Chondrocyte (in vitro differentiated cells): ENCODE data around the gene DBF4. TPM values are rescaled to one million over a fixed set of nuclear protein-coding genes. Genes with fewer than 3 reads are reported as not detected.
"Not testable (repeated sequence)": the region's sequence is repeated elsewhere in the genome, so short reads cannot be mapped to it uniquely, and the experiment has no call there.

ENCODE experiments used
- DNase-seq: peaks from one replicate; pipeline ENCODE4 v3.0.0; 2021; ENCODE audit warnings: mixed read lengths, low spot score
- H3K27ac Mint-ChIP-seq: one replicate; pipeline ENCODE4 v1.8.0; 2021; ENCODE audit warnings: mild to moderate bottlenecking, moderate library complexity, mixed read lengths; ENCODE audit not compliant: unreplicated experiment
- H3K27me3 Mint-ChIP-seq: 2 replicates; pipeline ENCODE4 v1.8.0; 2021; ENCODE audit warnings: low read depth, mixed read lengths
- H3K36me3 Mint-ChIP-seq: 2 replicates; pipeline ENCODE4 v1.8.0; 2021; ENCODE audit warnings: low read depth, mixed read lengths
- H3K4me1 Mint-ChIP-seq: 2 replicates; pipeline ENCODE4 v1.8.0; 2021; ENCODE audit warnings: low read depth, mild to moderate bottlenecking, mixed read lengths
- H3K4me3 Mint-ChIP-seq: one replicate; pipeline ENCODE4 v1.8.0; 2021; ENCODE audit warnings: mild to moderate bottlenecking, moderate library complexity, mixed read lengths; ENCODE audit not compliant: unreplicated experiment
- H3K9me3 Mint-ChIP-seq: 2 replicates; pipeline ENCODE4 v1.8.0; 2021; ENCODE audit warnings: low read depth, mixed read lengths
- total RNA-seq: library from RNA; stranded (reverse); gene quantifications from 3 replicates; pipeline ENCODE4 v1.2.1, GENCODE V29; 2021
- TF ChIP-seq, protein P1 (sequence below): fragments of 200-600 bp; sonication (generic); IDR thresholded peaks from 2 replicates; pipeline ENCODE4 v1.5.0; 2021; ENCODE audit warnings: antibody characterized with exemption, mild to moderate bottlenecking, moderate library complexity

DBF4 gene
- total RNA-seq, 1 donor from 2014 or later = 10.3 TPM

- no peak for DNase-seq
- H3K4me1 Mint-ChIP-seq = peaks cover 20% of the 10 kb centered on the region
- TF ChIP-seq, protein P1, sequence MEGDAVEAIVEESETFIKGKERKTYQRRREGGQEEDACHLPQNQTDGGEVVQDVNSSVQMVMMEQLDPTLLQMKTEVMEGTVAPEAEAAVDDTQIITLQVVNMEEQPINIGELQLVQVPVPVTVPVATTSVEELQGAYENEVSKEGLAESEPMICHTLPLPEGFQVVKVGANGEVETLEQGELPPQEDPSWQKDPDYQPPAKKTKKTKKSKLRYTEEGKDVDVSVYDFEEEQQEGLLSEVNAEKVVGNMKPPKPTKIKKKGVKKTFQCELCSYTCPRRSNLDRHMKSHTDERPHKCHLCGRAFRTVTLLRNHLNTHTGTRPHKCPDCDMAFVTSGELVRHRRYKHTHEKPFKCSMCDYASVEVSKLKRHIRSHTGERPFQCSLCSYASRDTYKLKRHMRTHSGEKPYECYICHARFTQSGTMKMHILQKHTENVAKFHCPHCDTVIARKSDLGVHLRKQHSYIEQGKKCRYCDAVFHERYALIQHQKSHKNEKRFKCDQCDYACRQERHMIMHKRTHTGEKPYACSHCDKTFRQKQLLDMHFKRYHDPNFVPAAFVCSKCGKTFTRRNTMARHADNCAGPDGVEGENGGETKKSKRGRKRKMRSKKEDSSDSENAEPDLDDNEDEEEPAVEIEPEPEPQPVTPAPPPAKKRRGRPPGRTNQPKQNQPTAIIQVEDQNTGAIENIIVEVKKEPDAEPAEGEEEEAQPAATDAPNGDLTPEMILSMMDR = no peak
- H3K27ac Mint-ChIP-seq = no peak overlapping the region
- H3K4me3 Mint-ChIP-seq = no peak overlapping the region
- H3K36me3 Mint-ChIP-seq = peaks cover 24% of the 10 kb centered on the region
- no peaks in the 10 kb centered on the region for H3K27me3 Mint-ChIP-seq
- peaks cover 27% of the 10 kb centered on the region for H3K9me3 Mint-ChIP-seq
Observed at GRCh38 chr7:87870471-87870870, 5.8 kb upstream of the DBF4 start.

DNA sequence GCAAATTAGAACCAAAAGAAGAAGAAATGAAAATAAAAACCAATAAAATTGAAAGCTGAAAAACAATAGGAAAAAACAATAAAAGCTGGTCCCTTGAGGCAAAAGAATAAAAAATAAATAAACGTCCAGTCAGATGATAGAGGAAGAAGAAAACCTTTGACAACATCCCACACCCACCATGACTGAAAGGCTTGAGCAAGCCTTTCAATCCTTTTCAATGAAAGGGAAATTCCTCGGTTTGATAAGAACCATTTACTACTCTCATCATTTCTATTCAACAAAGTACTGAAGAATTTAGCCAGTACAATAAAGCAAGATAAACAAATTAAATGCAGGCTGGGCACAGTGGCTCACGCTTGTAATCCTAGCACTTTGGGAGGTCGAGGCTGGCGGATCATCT, 3.9 kb upstream of the DBF4 start:
- Mint-ChIP-seq H3K4me1 (peaks cover 22% of the 10 kb centered on the region), H3K4me3 (no peak overlapping the region), H3K36me3 (peaks cover 9% of the 10 kb centered on the region), H3K27me3 (no peaks in the 10 kb centered on the region), H3K27ac (no peak overlapping the region), H3K9me3 (peaks cover 13% of the 10 kb centered on the region)
- no peak for DNase-seq
- TF ChIP-seq, protein P1 = no peak

GRCh38 chr7:87873328-87873727, 3.0 kb upstream of the DBF4 start:
- H3K27ac Mint-ChIP-seq, H3K9me3 Mint-ChIP-seq, H3K27me3 Mint-ChIP-seq, H3K36me3 Mint-ChIP-seq, DNase-seq, H3K4me3 Mint-ChIP-seq: not testable (repeated sequence)
- peaks cover 31% of the 10 kb centered on the region for H3K4me1 Mint-ChIP-seq

GRCh38 chr7:87874066-87874465, 2.2 kb upstream of the DBF4 start:
- H3K27me3 Mint-ChIP-seq = no peaks in the 10 kb centered on the region
- TF ChIP-seq, protein P1 = no peak
- H3K4me3 Mint-ChIP-seq = no peak overlapping the region

DNA sequence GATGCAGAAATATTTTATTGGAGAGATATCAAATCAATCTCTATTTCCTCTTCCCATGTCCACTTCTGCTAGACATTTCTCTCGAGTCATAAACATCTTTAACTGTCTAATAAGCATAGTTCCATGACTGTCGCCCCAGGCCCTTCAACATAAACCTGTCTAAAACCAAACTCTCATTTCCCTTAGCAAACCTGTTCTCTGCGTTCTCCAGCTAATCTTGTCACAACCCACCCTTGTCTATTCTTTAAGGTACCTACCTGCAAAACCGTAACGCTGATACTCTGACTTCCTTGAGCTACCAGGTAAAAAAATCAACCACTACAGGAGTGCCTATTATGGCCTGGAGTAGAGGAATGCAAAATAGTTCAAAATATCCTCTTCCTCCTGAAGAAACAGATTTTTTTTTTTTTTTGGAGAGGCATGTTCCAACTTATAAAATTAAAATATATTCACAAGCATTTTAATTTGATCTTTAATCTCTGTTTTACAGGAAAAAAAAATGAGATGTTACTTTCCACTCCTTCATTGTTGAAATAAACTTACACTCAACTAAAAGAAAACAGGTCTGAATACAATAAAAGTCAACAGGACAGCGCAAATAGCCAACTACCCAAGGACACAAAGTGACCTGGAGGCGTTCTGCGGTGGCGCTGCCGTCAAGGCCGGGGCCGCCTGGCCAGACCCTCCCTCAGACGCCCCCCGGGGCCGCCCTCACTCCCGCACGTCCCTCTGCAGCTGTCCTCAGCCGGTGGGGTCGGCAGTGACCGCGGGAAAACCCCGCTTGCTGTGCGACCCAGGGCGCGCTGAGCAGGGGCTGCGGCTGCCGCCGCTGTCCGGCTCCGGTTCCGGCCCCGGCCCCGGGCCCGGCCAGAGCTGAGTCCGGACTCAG, 898 bp upstream of the DBF4 start:
- peaks cover 8% of the 10 kb centered on the region for H3K36me3 Mint-ChIP-seq
- H3K4me3 Mint-ChIP-seq = peak overlapping the region; percentile 97
- no peaks in the 10 kb centered on the region for H3K27me3 Mint-ChIP-seq
- H3K9me3 Mint-ChIP-seq = peaks cover 9% of the 10 kb centered on the region
- DNase-seq = no peak
- peak overlapping the region; percentile 79 for H3K27ac Mint-ChIP-seq
- H3K4me1 Mint-ChIP-seq = peaks cover 34% of the 10 kb centered on the region
- TF ChIP-seq, protein P1 = no peak

More at GRCh38 chr7:87874066-87874465, 2.2 kb upstream of the DBF4 start:
- no peak for DNase-seq
- Mint-ChIP-seq H3K9me3 (peaks cover 9% of the 10 kb centered on the region), H3K4me1 (peaks cover 34% of the 10 kb centered on the region), H3K27ac (no peak overlapping the region), H3K36me3 (peaks cover 9% of the 10 kb centered on the region)

DNA sequence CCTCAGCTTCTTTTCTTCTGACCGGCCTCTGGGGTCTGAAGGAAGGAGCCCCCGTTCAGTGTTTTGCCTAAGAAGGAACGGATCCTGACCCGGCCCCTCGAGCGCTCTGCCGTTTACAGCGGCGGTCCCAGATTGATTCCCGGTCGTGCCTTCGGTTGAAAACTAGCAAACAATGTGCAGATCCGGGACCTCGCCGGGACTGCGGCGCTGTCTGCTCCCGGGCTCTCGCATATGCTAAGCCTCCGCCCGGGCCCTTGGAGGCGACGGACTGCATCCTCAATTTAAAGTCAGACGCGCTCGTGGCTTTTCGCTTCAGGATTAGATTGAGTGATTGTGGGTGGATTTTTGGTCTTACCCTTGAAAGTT, 559 bp downstream of the DBF4 start:
- H3K27ac Mint-ChIP-seq = peak overlapping the region; percentile 98
- H3K4me3 Mint-ChIP-seq = peak overlapping the region; percentile 97
- H3K27me3 Mint-ChIP-seq = no peaks in the 10 kb centered on the region
- DNase-seq = no peak
- H3K9me3 Mint-ChIP-seq = peaks cover 5% of the 10 kb centered on the region
- TF ChIP-seq, protein P1 = peak; percentile 25
- peaks cover 34% of the 10 kb centered on the region for H3K4me1 Mint-ChIP-seq
- peaks cover 6% of the 10 kb centered on the region for H3K36me3 Mint-ChIP-seq
